Thyroid gland (tissue), 4 donors: ENCODE results near the gene ATXN7L2.

Experiments
- POLR2A ChIP-seq, 2 donors: fragments of 450-650 bp; IDR thresholded peaks; one replicate each; pipeline ENCODE4 v1.6.1; 2017; ENCODE audit warnings: antibody characterized with exemption in 2 of 2, mild to moderate bottlenecking in 2 of 2, moderate library complexity in 1 of 2
- TF ChIP-seq, protein P1 (sequence below), 6 experiments: fragments of 200-600 bp in 3 of 6; fragments of 450-650 bp in 3 of 6; sonication (generic) in 3 of 6; IDR thresholded peaks; one replicate each; pipeline ENCODE4 v1.5.1; 2016 to 2019; ENCODE audit warnings: antibody characterized with exemption in 6 of 6, mild to moderate bottlenecking in 2 of 6, inconsistent platforms in 1 of 6, moderate library complexity in 1 of 6

DNA sequence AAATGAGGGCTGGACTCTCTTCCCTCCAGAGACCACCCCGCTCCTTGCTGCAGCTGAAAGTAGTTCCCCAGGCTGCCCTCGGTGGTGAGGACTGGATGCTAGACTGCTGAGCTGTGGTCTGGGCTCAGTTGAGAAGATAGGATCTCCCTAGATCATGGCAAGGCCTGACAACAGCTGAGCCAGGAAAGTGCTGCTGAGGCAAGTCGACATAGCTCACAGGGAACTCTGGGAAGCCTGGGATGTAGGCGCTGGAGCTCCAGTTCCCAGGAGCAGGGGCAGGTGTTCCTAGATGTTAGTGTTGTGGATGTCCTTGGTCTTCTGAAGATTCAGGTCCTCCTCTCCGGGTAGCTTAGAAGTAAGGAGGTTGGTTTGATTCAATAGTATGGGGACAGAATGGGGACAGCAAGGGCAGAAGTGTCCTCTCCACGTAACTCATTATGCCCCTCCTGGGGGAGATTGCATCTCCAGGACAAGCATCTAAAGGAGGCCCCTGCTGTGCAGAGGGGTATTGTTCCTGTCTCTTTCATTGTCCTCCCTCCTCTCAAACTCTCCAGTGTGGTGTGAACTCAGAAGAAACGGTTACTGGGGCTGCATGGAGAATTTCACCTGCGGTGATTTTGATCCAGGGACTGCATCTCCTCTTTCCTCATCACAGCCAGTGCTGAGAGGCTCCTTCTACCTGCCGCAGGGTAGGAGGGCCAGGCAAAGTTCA, 13.9 kb downstream of the ATXN7L2 start:
- TF ChIP-seq POLR2A (IDR thresholded peaks at IDR 0.05) = no peak
- TF ChIP-seq, protein P1, sequence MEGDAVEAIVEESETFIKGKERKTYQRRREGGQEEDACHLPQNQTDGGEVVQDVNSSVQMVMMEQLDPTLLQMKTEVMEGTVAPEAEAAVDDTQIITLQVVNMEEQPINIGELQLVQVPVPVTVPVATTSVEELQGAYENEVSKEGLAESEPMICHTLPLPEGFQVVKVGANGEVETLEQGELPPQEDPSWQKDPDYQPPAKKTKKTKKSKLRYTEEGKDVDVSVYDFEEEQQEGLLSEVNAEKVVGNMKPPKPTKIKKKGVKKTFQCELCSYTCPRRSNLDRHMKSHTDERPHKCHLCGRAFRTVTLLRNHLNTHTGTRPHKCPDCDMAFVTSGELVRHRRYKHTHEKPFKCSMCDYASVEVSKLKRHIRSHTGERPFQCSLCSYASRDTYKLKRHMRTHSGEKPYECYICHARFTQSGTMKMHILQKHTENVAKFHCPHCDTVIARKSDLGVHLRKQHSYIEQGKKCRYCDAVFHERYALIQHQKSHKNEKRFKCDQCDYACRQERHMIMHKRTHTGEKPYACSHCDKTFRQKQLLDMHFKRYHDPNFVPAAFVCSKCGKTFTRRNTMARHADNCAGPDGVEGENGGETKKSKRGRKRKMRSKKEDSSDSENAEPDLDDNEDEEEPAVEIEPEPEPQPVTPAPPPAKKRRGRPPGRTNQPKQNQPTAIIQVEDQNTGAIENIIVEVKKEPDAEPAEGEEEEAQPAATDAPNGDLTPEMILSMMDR (IDR thresholded peaks at IDR 0.05) = no peak
